GM13976 (cell line): ENCODE measurements around the gene LSG1.

Experiments
- DNase-seq: peaks from one replicate; pipeline ENCODE4 v3.0.0; 2012; ENCODE audit warnings: low spot score
- CTCF ChIP-seq: IDR thresholded peaks from 2 replicates; pipeline ENCODE4 v1.5.1; 2012; ENCODE audit warnings: borderline replicate concordance, mild to moderate bottlenecking; ENCODE audit not compliant: insufficient read depth; ENCODE audit errors: extremely low read depth, missing control alignments, control extremely low read depth
- in situ Hi-C: fragments of 300-500 bp; cut with MboI; formaldehyde crosslinking; loops from one replicate; pipeline ENCODE4 v1.12.0; 2022; ENCODE audit warnings: low sequenced_read_pairs, mixed read lengths, inconsistent platforms; ENCODE audit not compliant: unreplicated experiment

Gene LSG1

GRCh38 chr3:194671900-194672808 lies at the start of gene LSG1:
Gene LSG1 (minus strand): TSS chr3:194672191. CDS start chr3:194672162, 29 bp downstream.
- TF ChIP-seq CTCF: no peak

GRCh38 chr3:194720048-194720447 lies 48.1 kb upstream of the LSG1 start:
- no peak for TF ChIP-seq CTCF
- in situ Hi-C loops: no loop called here

More at GRCh38 chr3:194671900-194672808, at the start of gene LSG1:
- in situ Hi-C loops: no loop called here
- DNase-seq: peak; percentile 88

GRCh38 chr3:194718079-194718478 lies 46.1 kb upstream of the LSG1 start:
- TF ChIP-seq CTCF: no peak
- DNase-seq: no peak
- in situ Hi-C loops: no loop called here

More at GRCh38 chr3:194720048-194720447, 48.1 kb upstream of the LSG1 start:
- no peak for DNase-seq

GRCh38 chr3:194715022-194715800 lies 43.2 kb upstream of the LSG1 start:
- no peak for DNase-seq

GRCh38 chr3:194714564-194714963 lies 42.6 kb upstream of the LSG1 start:
- TF ChIP-seq CTCF: no peak
- in situ Hi-C loops: no loop called here
- no peak for DNase-seq

More at GRCh38 chr3:194715022-194715800, 43.2 kb upstream of the LSG1 start:
- in situ Hi-C loops: no loop called here
- TF ChIP-seq CTCF: no peak

- no peak for DNase-seq
- no peak for TF ChIP-seq CTCF
- in situ Hi-C loops: no loop called here
Measured at GRCh38 chr3:194714137-194714455, 42.1 kb upstream of the LSG1 start.
